ENCODE measurements around the gene NCL. TPM values are rescaled to one million over a fixed set of nuclear protein-coding genes. Genes with fewer than 3 reads are reported as not detected.
"Not testable (repeated sequence)": the region's sequence is repeated elsewhere in the genome, so short reads cannot be mapped to it uniquely, and the experiment has no call there.

Gene NCL
- total RNA-seq, 1 donor from 2014 or later: 107 TPM

DNA sequence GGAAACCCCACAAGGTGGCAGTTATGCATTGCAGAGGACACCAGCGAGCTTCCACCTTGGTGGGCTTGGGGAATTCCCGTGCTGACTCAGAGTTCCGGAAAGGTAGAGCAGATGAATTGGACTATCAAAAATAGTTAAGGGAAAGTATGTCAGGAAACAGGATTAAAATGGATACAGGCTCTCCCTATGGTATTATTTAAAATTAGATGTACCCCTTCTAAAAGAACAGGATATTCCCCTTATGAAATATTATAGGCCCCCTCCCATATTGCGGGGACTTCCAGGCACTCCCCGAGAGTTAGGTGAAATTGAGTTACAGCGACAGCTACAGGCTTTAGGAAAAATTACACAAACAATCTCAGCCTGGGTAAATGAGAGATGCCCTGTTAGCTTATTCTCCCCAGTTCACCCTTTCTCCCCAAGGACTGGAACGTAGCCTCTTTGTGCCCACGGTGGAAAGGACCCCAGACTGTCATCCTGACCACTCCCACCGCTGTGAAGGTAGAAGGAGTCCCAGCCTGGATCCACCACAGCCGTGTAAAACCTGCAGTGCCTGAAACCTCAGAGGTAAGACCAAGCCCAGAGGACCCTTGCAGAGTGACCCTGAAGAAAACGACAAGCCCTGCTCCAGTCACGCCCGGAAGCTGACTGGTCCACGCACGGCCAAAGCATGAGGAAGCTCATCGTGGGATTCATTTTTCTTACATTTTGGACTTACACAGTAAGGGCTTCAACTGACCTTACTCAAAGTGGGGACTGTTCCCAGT lies 58.5 kb downstream of the NCL start:
- peak; percentile 25 to 57 for DNase-seq (ENCODE audit: low read depth in 2 of 2)

GRCh38 chr2:231404183-231404578 lies 60.1 kb downstream of the NCL start:
- not testable (repeated sequence) for DNase-seq (ENCODE audit: low read depth in 2 of 2)

Other genes with a start within 250 kb of the NCL start
- 7.2 and 19.1 TPM in 2 replicates for gene B3GNT7, start 68.8 kb downstream of the NCL start, total RNA-seq
- not detected in 2 replicates for gene NMUR1, start 66.0 kb upstream of the NCL start, total RNA-seq
- not detected in 2 replicates for gene TEX44, start 128.4 kb upstream of the NCL start, total RNA-seq
- gene PTMA, start 244.0 kb upstream of the NCL start, total RNA-seq: 712 and 977 TPM in 2 replicates

Measured in dermis microvascular lymphatic vessel endothelial cell (primary cell).